Gastrocnemius medialis (tissue), 4 donors: ENCODE results near the gene BOD1L1.

Source experiments
- CTCF ChIP-seq, 5 experiments: fragments of 450-650 bp in 3 of 5; fragments of 200-600 bp in 2 of 5; sonication (generic) in 2 of 5; IDR thresholded peaks in 4 of 5; conservative IDR thresholded peaks in 1 of 5; 1 replicate in 4 of 5; 2 replicates in 1 of 5; pipeline ENCODE4 v1.5.1; 2016 to 2019; ENCODE audit warnings: antibody characterized with exemption in 5 of 5, mild to moderate bottlenecking in 3 of 5, moderate library complexity in 3 of 5
- POLR2A ChIP-seq, 2 donors: fragments of 450-650 bp; IDR thresholded peaks; one replicate each; pipeline ENCODE4 v1.6.1; 2017; ENCODE audit warnings: antibody characterized with exemption in 2 of 2, mild to moderate bottlenecking in 2 of 2, moderate library complexity in 2 of 2

- TF ChIP-seq CTCF (IDR thresholded peaks at IDR 0.05 in 4 of 5, conservative IDR thresholded peaks at IDR 0.05 in 1 of 5): no peak
- no peak for TF ChIP-seq POLR2A (IDR thresholded peaks at IDR 0.05)
Measured at GRCh38 chr4:13546142-13546940, 81.2 kb downstream of the BOD1L1 start.
